Kidney tubule cell (primary cell): ENCODE data around the gene STPG3.

Experiments used
- DNase-seq: peaks from one replicate; pipeline ENCODE4 v3.0.0-alpha.2; 2018; ENCODE audit warnings: low spot score

Gene STPG3

DNA sequence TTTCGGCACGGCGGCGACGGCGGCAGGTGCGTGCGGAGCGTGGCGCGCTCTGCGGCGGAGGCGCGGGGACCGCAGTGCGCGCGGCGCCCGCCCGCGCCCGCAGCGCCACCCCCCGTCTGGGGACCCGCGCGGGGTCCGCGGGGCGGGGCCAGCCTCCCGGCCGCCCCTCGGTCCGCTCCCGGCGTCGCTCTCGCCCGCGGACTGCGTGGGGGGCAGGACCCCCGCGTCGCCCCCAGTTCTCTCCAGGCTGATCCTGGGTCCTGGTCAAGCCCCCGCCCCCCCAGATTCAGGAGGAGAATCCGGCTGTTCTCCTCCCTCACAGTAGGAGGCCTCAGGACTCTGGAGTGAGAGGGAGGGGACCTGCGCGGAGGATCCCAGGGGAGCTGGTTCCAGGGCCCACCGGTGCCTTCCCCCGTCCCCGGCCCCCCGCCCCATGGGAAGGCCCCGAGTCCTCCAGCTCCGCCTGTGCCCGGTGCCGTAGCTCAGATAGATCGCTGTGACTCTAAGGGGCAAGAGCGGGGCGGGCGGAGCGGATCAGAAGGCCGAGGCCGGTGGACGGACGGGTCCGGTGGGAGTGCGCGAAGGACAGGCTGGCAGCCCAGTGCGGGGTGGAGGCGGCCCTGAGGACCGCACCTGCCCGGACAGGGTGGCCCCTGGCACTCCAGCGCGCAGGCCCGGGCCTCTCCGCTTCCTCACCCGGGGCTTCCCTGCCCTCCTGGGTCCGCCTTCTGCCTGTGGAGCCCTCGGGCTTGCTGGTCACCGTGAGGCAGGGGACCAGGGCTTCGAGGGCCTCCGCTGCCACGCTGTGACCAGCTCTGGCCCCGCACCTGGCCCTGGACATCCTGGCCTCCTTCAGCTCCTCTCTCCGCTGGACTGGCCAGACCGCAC, 28.7 kb upstream of the STPG3 start, which contains the start of gene RNF208:
Gene RNF208 (minus strand): TSS at position 51 of the 888 bp plus-strand sequence. CDS start 1,028 bp downstream, outside the sequence.
- DNase-seq, result no peak

DNA sequence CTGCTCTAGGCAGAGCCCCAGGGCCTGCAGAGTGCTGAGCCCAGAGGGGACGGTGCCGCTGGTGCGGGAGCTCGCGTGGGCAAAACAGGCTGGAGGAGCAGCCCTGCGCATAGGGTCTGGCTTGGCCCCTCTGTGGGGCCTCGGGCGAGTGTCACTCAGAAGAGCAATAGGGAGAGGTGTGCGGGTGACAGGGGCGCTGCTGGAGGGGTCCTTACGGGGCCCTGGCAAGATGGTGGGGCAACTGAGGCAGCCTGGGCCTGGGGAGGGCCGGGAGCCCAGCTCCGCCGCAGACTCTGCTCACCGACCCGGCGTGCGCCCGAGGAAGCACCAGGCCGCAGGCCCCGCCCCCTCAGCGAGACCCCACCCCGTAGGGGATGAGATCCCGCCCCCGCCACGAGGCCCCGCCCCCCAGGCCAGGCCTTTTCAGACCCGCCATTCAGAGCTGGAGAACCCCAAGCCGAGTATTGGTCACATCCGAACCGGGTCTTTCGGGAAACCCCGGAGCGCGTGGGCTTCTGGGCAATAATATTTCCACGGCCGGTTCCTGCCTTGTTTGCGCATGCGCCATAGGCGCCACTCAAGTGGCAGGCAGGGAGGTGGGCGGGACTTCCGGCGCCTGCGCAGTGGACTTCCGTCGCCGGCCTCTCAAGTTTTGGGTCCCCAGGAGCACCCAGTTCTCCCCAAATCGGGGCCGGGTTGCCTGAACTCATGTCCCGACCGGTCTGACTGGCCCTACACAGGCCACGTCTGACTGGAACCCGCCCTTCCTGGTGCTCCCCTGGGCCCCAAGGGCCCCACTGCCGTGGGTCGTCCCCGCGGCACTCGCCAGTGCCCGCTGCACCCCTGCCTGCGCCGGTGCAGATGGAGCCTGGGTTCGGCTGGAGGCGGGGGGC, 27.8 kb upstream of the STPG3 start:
- DNase-seq, result peak; percentile 99

DNA sequence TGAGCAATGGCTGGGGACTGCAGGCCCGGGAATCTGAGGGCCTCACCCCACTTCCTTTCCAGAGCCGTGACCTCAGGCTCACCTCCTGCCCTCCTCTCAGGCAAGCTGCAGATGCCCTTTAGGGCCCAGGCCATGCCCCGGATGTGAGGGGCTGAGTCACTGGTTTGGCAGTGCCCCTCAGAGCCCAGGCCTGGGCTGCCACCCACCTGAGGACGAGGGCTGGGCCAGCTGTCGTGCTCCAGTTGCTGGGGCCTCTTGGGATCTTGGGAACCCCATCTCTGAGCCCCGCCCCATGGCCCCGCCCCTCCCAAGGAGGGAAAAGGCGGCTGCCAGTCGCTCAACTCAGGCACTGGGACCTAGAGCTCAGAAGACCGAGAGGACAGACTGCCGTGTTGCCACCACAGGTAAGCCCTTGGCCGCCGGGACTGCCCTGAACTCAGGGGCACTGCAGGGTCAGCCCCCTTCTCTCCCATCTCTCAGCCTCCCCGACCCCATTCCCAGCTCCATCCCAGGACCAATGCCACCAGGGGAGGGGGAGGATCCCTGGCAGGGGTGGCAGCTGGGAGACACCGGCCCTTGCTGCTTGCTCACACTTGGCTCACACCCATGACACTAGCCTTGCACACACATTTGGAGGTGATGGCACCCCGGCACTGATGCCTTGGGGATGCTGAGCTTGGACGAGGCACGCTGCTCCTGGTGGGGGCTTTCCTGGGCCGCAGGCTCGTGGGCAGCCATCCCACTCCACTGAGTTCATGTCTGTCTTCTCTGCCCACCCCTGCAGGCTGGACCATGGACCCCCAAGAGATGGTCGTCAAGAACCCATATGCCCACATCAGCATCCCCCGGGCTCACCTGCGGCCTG, 26.0 kb upstream of the STPG3 start, which contains the start of gene CYSRT1:
Gene CYSRT1 (plus strand): TSS at position 345 of the 865 bp plus-strand sequence. CDS start 448 bp downstream, at position 793.
- no peak for DNase-seq

DNA sequence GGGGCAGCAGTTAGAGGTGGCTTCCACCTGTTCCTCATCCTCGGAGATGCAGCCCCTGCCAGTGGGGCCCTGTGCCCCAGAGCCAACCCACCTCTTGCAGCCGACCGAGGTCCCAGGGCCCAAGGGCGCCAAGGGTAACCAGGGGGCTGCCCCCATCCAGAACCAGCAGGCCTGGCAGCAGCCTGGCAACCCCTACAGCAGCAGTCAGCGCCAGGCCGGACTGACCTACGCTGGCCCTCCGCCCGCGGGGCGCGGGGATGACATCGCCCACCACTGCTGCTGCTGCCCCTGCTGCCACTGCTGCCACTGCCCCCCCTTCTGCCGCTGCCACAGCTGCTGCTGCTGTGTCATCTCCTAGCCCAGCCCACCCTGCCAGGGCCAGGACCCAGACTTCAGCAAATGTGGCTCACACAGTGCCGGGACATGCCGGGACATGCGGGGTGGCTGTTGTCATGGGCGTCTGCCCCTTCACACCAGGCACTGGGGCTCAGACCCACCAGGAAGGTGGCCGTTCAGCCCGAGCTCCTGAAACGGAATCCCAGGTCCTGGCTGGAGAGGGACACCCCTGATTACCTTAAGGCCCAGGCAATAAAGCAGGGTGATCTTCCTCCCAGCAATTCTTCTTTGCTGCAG, 25.3 kb upstream of the STPG3 start:
- no peak for DNase-seq

DNA sequence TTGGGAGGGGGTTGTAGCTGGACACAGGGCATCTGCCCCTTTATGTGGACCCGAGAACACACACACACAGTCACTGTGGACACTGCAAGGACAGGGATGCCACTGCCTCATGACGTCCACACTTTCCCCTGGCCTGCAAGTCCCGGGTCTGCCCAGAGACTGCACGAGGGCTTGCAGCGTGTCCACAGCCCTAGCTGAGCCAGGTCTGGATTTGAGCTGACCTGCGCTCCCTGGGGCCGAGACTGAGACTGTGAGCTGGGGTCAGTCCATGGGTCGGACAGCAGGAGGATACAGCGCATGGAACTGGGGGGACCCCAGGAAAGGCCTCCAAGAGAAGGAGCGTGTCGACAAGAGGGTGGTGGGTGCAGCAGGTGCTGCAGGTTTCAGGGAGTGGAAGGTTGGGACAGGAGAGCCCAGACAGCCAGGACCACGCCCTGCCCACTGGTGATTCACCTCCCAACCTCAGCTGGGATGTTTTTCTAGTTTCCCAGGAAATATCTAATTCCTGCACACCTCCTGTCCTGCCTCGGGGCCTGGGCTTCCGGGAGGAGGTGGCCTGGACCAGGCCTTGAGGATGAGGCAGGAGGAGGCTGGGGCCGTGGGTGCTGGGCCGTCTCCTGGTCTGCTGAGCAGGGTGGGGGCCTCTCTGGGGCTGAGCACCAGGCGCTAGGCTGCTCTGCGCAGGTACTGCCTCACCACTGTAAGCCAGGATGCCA, 24.6 kb upstream of the STPG3 start:
- DNase-seq, result peak; percentile 92

DNA sequence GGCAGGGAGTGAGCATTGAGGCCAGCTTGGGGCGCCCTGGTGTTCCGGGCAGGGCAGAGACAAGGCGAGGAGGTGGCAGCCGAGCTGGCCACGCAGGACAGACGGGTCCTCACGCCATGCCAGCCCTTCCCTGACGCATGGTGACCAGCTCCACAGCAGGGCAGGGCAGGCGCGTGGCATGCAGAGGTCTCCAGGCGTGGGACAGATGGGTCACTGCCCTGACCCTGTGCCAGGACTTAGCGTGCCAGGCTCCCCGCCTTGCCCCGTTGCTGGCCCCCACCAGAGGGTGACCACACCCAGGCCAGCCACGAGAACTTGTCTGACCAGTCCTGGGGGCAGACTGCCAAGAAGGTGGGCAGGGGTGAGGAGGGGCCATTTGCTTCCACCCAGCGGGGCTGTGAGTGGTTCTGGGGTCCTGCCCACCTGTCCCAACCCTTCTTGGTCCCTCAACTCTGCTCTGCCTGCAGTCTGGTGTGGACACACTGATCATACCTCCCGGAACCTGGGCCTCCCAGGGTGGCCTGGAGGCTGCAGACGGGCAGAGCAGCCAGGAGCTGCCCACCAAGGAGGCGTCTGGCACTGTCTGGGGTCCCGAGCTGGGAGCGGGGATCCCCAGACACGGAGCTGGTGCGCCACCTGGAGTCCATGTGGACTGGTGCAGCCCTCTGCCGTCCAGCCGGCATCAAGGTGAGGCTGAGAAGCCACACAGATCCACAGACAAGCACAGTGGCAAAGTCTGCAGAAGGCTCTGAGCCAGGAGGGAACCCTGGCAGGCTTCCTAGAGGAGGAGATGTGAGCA, 23.8 kb upstream of the STPG3 start, which contains the start of gene RNF224:
Gene RNF224 (plus strand): TSS at position 449 of the 799 bp plus-strand sequence. CDS start 834 bp downstream, outside the sequence.
- peak; percentile 87 for DNase-seq

DNA sequence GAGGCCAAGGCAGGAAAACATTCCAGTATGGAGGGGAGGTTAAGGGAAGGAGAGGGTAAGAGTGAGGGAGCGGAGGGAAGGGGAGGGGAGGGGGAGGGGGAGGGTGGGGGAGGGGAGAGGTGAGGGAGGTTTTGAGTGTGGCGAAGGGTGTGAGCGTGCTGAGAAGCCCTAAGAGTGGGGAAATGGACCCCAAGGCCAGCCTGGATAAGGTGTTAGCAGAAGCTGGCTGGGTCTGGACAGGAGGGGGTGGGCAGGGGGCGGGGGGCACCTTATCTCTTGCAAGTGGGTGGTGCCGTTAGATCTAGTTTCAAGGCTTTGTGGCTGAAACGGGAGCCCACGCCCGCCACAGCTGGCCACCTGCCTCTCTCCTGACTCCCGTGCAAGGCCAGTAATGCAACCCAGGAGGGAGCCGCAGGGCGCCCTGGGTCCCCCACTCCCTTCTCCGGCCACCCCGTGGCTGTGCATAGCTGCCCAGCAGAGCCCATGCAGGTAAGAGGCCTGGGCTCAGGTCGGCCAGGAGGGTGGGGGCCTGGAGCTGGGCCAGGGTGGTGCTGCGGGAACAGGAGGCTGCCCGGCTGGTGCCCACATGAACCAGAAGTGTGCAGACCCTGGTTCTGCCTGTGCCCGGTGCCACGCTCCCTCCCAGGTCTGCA, 23.1 kb upstream of the STPG3 start:
- DNase-seq, result no peak

DNA sequence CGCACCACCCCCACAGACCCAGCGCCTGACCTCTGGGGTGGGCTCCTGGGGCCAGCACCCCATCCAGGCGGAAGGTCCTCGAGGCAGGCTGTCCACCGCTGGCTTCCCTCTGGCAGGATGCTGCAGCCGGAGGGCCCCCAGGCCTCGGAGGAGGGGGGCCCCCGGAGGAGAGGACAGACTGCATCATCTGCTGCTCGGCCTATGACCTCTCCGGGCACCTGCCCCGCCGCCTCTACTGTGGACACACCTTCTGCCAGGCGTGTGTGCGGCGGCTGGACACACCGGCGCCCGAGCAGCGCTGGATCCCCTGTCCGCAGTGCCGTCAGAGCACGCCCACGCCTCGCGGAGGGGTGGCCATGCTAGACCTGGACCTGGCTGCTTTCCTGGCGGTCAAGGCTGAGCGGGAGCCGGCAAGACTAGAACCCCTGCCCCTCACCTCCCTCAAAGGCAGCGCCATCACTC, 22.5 kb upstream of the STPG3 start:
- DNase-seq, result peak; percentile 38

DNA sequence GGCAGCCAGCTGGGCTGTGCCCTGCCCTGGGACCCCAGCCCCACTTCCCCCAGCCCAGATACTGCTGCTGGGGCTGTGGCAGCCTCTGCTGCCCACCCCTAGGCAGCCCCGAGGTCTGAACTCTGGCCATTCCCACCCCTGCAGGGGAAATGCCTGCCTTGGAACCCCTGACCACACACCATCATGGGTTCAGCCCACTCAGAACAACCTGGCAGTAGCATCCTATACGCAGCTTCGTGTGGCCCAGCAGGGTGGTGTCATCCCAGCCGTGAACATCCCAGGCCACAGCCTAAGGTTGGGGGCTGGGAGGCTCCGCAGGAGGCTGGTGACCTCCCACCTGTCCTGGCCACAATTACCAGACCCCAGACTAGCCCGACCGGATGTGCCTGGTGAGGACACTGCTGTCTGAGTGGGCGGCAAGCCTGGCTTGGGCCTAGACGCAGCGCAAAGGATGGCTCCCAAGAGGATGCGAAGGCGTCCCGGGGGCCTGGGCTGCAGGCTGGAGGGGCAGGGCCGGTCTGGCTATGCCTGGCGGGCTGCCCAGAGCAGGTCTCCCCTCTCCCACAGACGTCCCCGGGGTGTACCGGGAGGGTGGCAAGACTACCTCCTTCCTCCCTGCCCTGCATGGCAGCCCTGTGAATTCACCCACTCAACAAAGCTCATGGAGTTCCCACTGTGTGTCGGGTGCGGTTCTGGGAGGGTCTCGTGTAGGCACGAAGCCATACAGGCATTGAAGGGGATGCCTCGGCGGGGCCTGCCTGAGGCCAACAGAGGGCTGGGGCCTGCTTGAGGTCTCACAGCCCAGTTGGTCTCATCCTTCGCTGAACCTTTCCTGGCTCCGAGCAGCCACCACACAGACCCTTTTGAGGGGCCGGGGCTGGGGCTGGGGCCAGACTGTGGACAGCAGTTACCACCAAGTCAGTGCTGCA, 21.9 kb upstream of the STPG3 start:
- DNase-seq, result no peak

DNA sequence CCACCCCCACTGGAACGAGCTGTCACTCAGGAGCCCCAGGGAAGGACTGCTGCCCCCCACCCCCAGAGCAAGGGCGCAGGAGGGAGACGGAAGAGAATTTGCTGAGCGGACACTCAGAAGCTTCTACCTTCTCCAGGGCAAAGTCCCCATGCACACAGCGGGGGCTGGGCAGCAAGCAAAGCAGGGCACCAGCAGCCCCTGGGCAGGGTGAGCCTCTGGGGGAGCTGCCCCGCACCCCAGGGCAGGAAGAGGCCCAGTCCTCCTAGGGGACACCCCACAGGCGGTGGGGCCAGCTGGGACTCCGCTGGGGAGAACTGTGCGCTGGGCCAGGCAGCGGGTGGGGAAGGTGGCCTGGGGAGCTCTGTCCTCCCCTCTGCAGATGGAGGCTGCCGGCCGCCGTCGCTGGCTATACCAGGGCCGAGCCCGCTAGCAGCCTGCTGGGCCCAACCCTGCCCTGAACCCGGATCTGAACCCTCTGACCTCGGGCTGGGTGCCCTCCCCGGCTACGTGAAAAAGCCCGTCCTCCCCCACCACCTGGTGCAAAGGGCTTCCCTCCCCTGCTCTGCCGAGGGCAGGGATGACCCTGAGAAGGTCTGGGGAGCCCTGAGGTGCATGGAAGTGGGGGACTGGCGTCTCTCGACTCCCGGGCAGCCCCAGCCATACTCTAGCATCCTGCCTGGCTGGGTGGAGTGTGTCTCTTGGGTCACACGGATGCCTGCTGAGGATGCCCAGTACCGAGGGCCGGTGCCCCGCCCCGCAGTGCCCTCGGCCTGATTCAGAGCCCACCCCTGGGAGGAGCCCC, 21.0 kb upstream of the STPG3 start:
- no peak for DNase-seq

DNA sequence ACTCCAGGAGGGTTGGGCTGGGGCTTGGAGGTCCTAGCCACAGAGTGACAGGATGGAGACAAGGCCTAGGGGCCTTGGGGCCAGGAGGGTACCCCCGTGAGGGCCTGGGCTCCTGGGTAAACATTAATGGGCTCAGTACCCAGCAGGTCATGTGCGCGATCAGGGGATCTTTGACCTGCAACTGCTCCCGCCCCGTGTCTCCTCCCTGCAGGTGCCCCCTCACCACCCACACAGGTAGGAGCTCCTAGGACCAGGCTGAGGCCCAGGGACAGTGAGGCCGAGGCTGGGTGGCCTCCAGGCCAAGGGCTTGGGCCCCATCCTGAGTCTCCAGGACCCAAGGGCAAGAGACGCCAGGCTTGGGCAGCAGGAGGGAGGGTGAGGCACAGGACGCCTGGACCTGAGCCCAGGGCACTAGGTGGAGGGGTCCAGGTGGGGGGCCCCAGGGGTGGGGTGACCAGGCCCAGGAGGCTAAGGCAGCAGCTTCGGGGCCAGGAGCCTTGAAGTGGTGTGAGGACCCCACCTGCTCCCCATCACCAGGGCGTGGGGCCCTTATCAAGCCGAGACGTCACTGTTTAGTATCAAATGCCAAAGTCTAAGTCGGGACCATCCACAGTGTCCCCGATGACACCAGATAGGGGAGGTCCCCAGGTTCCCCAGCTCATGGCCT, 20.2 kb upstream of the STPG3 start, which contains the start of gene SLC34A3:
Gene SLC34A3 (plus strand): TSS at position 197 of the 667 bp plus-strand sequence. CDS start 802 bp downstream, outside the sequence.
- no peak for DNase-seq

DNA sequence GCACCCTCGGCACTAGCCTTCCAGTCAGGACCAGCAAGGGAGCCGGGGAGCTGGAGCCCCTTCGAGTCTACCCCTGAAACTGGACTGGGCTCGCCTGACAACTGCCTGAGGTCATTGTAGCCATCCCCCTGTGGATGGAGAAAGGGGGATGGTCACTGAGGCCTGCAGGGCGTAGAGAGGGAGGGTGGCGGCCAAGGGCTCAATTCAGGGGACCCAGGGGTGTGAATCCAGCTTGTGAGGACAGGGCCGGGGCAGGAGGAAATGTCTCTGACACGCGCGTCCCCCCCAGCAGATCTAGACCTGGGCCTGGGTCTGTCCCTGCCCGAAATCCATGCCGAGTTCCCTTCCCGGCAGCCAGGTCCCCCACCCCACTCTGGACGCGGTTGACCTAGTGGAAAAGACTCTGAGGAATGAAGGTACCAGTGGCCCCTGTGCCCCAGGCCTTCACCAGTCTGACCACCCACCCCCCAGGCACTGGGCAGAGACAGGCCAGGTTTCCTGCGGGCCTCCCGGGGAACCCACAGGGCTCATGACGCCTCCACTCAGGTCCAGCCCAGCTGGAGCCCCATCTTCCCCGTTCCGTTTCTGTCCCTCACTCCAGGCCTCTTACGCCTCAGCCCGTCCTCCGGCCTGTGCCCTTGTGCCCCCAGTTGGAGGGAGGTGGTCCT, 19.6 kb upstream of the STPG3 start:
- DNase-seq, result no peak

DNA sequence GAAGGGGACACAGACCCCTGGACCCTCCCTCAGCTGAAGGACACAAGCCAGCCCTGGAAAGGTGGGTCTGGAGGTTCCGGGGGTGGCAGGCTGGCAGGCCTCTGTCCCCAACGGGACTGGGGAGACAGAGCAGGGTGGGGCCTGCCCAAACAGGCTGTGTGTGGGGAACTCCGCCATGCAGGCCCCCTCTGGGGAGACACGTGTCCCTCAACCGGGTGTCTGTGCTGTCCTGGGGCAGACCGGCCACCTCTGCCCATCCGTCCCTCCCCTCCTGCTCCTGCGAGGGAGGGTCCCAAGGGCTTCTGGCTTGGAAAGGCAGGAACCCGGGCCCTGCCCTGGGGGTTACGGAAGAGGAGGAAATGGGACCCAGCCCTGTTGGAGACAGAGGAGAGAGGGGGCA, 19.0 kb upstream of the STPG3 start:
- no peak for DNase-seq

DNA sequence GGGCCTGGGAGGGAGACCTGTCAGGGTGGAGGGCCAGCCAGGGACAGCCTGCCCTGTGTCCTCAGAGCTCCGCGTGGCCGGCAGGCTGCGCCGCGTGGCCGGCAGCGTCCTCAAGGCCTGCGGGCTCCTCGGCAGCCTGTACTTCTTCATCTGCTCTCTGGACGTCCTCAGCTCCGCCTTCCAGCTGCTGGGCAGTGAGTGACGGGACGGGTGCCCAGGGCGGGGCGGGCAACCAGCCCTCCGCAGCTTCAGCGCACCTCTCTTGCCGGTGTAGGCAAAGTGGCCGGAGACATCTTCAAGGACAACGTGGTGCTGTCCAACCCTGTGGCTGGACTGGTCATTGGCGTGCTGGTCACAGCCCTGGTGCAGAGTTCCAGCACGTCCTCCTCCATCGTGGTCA, 18.6 kb upstream of the STPG3 start:
- DNase-seq, result no peak

DNA sequence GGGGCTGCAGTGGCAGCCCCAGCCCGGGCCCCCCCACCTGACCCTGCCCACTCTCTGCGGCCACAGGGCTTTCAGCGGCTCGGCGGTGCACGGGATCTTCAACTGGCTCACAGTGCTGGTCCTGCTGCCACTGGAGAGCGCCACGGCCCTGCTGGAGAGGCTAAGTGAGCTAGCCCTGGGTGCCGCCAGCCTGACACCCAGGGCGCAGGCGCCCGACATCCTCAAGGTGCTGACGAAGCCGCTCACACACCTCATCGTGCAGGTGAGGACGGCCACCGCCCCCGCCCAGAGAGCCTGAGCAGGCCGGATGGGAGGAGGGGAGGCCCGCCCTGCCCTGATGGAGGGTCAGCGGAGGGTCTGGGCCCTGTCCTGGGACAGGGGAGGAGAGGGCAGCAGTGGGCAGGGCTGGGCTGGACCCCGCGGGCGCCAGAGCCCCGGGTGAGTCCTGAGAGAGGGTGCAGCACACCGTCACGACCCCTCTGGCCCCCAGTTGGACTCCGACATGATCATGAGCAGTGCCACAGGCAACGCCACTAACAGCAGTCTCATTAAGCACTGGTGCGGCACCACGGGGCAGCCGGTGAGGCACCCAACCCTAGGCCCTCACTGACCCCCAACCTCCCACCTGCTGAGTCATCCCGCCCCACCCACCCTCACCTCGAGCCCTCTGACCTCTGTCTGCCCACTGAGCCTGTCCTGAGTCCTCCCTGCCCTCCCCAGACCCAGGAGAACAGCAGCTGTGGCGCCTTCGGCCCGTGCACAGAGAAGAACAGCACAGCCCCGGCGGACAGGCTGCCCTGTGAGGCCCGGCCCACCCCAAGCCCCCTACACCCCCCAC, 17.7 kb upstream of the STPG3 start:
- DNase-seq, result no peak
